GM12878 (cell line): ENCODE measurements around the gene TBCK.

ENCODE experiments used
- ATF3 ChIP-seq: IDR thresholded peaks from 2 replicates; pipeline ENCODE4 v1.6.1; 2011; ENCODE audit warnings: low read depth, mild to moderate bottlenecking, low read length, moderate library complexity, borderline replicate concordance; ENCODE audit errors: extremely low read depth
- BCLAF1 ChIP-seq: fragments of 450-650 bp; IDR thresholded peaks from 2 replicates; pipeline ENCODE4 v1.6.1; 2017; ENCODE audit warnings: antibody characterized with exemption, mild to moderate bottlenecking, moderate library complexity
- CREB1 ChIP-seq: IDR thresholded peaks from 2 replicates; pipeline ENCODE4 v1.6.1; 2012; ENCODE audit warnings: low read depth, mild to moderate bottlenecking, inconsistent platforms
- CTCF ChIP-seq, 3 experiments: IDR thresholded peaks in 2 of 3; conservative IDR thresholded peaks in 1 of 3; 2 replicates each; pipeline ENCODE4 v1.5.1; 2011; ENCODE audit warnings: low read depth in 3 of 3, low read length in 3 of 3, mild to moderate bottlenecking in 3 of 3, control low read depth in 2 of 3, moderate library complexity in 2 of 3, inconsistent platforms in 1 of 3, mixed read lengths in 1 of 3; ENCODE audit not compliant: control insufficient read depth in 2 of 3, insufficient read depth in 1 of 3; ENCODE audit errors: extremely low read depth in 1 of 3
- DPF2 ChIP-seq: fragments of 450-650 bp; IDR thresholded peaks from 2 replicates; pipeline ENCODE4 v1.6.1; 2017; ENCODE audit warnings: mild to moderate bottlenecking
- PAX8 ChIP-seq: fragments of 450-650 bp; IDR thresholded peaks from 2 replicates; pipeline ENCODE4 v1.6.1; 2017; ENCODE audit warnings: mild to moderate bottlenecking, moderate library complexity
- POLR2A ChIP-seq: IDR thresholded peaks from 2 replicates; pipeline ENCODE4 v1.6.1; 2011; ENCODE audit warnings: low read depth, mild to moderate bottlenecking, low read length
- POU2F2 ChIP-seq: IDR thresholded peaks from 3 replicates; pipeline ENCODE4 v1.6.1; 2011; ENCODE audit warnings: low read depth, mild to moderate bottlenecking, low read length, borderline replicate concordance
- RAD21 ChIP-seq: IDR thresholded peaks from 2 replicates; pipeline ENCODE4 v1.6.1; 2011; ENCODE audit warnings: mild to moderate bottlenecking, low read depth, low read length, moderate library complexity; ENCODE audit not compliant: insufficient read depth
- RAD51 ChIP-seq: fragments of 450-650 bp; IDR thresholded peaks from 2 replicates; pipeline ENCODE4 v1.6.1; 2016; ENCODE audit warnings: moderate library complexity, mild to moderate bottlenecking, inconsistent platforms
- TCF7 ChIP-seq: IDR thresholded peaks from 2 replicates; pipeline ENCODE4 v1.6.1; 2014; ENCODE audit warnings: antibody characterized with exemption, borderline replicate concordance
- ZBTB11 ChIP-seq: fragments of 450-650 bp; formaldehyde crosslinking; IDR thresholded peaks from 2 replicates; pipeline ENCODE4 v1.5.0; 2022; ENCODE audit warnings: mild to moderate bottlenecking, missing genetic modification characterization
- ZNF217 ChIP-seq: fragments of 450-650 bp; IDR thresholded peaks from 2 replicates; pipeline ENCODE4 v1.6.1; 2017; ENCODE audit warnings: antibody characterized with exemption, mild to moderate bottlenecking

GRCh38 chr4:106258145-106259045 lies 57.6 kb downstream of the TBCK start:
- TF ChIP-seq RAD21 (no peak), POLR2A (no peak), ATF3 (no peak), CTCF (IDR thresholded peaks at IDR 0.05 in 2 of 3, conservative IDR thresholded peaks at IDR 0.05 in 1 of 3; ENCODE audit: control insufficient read depth in 2 of 3, extremely low read depth in 1 of 3, insufficient read depth in 1 of 3, low read depth in 3 of 3, low read length in 3 of 3) (no peak), POU2F2 (no peak), ZNF217 (no peak), RAD51 (no peak), PAX8 (no peak), ZBTB11 (CRISPR knock-in tag) (no peak), TCF7 (no peak), CREB1 (no peak), DPF2 (no peak), BCLAF1 (no peak)
